Measurements from ENCODE around the gene EDRF1. TPM values are rescaled to one million over a fixed set of nuclear protein-coding genes. Genes with fewer than 3 reads are reported as not detected.

The EDRF1 gene
- total RNA-seq, 1 experiment from 2014 or later = 19.9 TPM

DNA sequence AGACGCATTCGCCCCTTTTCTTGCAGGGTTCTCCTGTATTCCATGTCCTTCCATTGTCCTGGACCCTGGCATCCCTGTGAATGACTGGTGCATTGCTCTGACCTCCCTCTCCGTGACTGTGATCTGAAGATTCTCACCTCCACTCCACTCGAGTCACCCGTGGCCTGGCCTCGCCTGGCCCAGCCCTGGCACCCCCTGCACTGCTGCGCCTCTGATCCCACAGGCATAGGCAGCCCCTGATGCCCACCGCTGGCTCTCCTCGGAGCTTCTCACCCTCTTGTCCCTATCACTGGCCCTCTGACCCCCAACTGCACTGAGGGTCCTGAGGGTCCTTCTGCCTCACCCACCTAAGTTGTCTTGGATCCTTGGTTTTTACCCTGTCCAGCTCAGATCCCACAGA lies 58.3 kb downstream of the EDRF1 start:
- H3K27ac Mint-ChIP-seq (ENCODE audit: unreplicated experiment) = no peak overlapping the region
- no peaks in the 10 kb centered on the region for H3K36me3 Mint-ChIP-seq (ENCODE audit: insufficient read depth, unreplicated experiment)
- no peaks in the 10 kb centered on the region for H3K4me1 Mint-ChIP-seq (ENCODE audit: low read depth, unreplicated experiment)
- intact Hi-C loops (cut with micrococcal nuclease; ENCODE audit: unreplicated experiment) = no loop called here
- H3K9me3 Mint-ChIP-seq (ENCODE audit: low read depth, unreplicated experiment) = peaks cover 3% of the 10 kb centered on the region
- no peak for TF ChIP-seq CTCF (IDR thresholded peaks at IDR 0.05; ENCODE audit: unreplicated experiment)
- H3K27me3 Mint-ChIP-seq (ENCODE audit: unreplicated experiment) = peaks cover 32% of the 10 kb centered on the region
- DNase-seq = no peak
- no TSS peak for BruUV-seq (replicated peaks)
- H3K4me3 Mint-ChIP-seq (ENCODE audit: low read depth, unreplicated experiment) = no peak overlapping the region
- CTCF ChIA-PET = no interaction called here

GRCh38 chr10:125778556-125778955 lies 59.0 kb downstream of the EDRF1 start:
- no peak overlapping the region for H3K4me3 Mint-ChIP-seq (ENCODE audit: low read depth, unreplicated experiment)
- no peak for DNase-seq
- no peak for TF ChIP-seq CTCF (IDR thresholded peaks at IDR 0.05; ENCODE audit: unreplicated experiment)
- H3K27ac Mint-ChIP-seq (ENCODE audit: unreplicated experiment) = no peak overlapping the region
- peaks cover 3% of the 10 kb centered on the region for H3K9me3 Mint-ChIP-seq (ENCODE audit: low read depth, unreplicated experiment)
- H3K36me3 Mint-ChIP-seq (ENCODE audit: insufficient read depth, unreplicated experiment) = no peaks in the 10 kb centered on the region
- BruUV-seq (replicated peaks) = no TSS peak
- no peaks in the 10 kb centered on the region for H3K4me1 Mint-ChIP-seq (ENCODE audit: low read depth, unreplicated experiment)
- H3K27me3 Mint-ChIP-seq (ENCODE audit: unreplicated experiment) = peaks cover 32% of the 10 kb centered on the region
- CTCF ChIA-PET = no interaction called here
- intact Hi-C loops (cut with micrococcal nuclease; ENCODE audit: unreplicated experiment) = no loop called here

DNA sequence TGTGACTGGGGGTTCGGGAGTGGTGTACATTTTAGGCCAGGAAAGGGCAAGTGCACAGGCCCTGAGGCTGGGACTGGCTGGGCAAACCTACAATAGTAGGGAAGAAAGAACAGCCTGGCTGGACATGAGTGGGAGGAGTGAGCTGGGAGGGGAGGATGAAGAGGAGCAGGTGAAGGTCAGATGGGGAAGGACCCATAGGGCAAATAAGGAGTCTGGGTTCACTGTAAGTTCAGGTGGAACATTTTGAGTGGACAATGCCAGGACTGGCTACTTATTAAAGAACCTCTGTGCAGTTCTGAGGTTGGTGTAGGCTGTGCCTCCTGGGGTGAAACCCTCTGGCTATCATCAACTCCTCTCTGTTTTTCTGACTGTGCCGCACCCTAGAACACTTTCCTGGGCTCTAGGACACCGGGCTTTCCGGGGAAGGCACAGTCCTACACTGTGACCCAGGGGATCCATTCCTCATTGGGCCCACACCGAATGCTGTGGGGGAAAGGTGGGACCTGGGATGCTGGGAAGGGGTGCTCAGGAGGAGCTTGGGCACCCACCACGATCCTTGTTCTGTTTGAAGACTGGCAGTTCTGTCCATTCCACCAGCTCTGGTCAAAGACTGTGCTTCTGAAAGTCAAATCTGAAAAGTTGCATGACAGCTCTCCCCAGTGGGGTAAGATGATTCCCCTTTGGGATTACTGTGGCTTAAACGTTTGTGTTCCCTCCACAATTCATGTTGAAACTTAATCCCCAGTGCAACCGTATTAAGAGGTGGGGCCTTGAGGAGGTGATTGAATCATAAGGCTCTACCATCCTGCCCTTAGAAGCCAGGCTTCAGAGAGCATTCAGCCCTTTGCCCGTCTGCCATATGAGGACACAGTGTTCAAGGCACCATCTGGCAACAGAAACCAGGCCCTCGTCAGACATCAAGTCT lies 60.2 kb downstream of the EDRF1 start:
- no peaks in the 10 kb centered on the region for H3K4me1 Mint-ChIP-seq (ENCODE audit: low read depth, unreplicated experiment)
- intact Hi-C loops (cut with micrococcal nuclease; ENCODE audit: unreplicated experiment) = no loop called here
- no peaks in the 10 kb centered on the region for H3K36me3 Mint-ChIP-seq (ENCODE audit: insufficient read depth, unreplicated experiment)
- no peak for TF ChIP-seq CTCF (IDR thresholded peaks at IDR 0.05; ENCODE audit: unreplicated experiment)
- BruUV-seq (replicated peaks) = no TSS peak
- no peaks in the 10 kb centered on the region for H3K9me3 Mint-ChIP-seq (ENCODE audit: low read depth, unreplicated experiment)
- H3K27me3 Mint-ChIP-seq (ENCODE audit: unreplicated experiment) = peaks cover 22% of the 10 kb centered on the region
- no peak overlapping the region for H3K4me3 Mint-ChIP-seq (ENCODE audit: low read depth, unreplicated experiment)
- CTCF ChIA-PET = no interaction called here
- no peak overlapping the region for H3K27ac Mint-ChIP-seq (ENCODE audit: unreplicated experiment)
- no peak for DNase-seq

GRCh38 chr10:125781374-125781773 lies 61.9 kb downstream of the EDRF1 start:
- H3K36me3 Mint-ChIP-seq (ENCODE audit: insufficient read depth, unreplicated experiment) = no peaks in the 10 kb centered on the region
- no peak overlapping the region for H3K27ac Mint-ChIP-seq (ENCODE audit: unreplicated experiment)
- H3K9me3 Mint-ChIP-seq (ENCODE audit: low read depth, unreplicated experiment) = no peaks in the 10 kb centered on the region
- CTCF ChIA-PET = no interaction called here
- no peak for TF ChIP-seq CTCF (IDR thresholded peaks at IDR 0.05; ENCODE audit: unreplicated experiment)
- H3K4me3 Mint-ChIP-seq (ENCODE audit: low read depth, unreplicated experiment) = no peak overlapping the region
- intact Hi-C loops (cut with micrococcal nuclease; ENCODE audit: unreplicated experiment) = no loop called here
- no peaks in the 10 kb centered on the region for H3K4me1 Mint-ChIP-seq (ENCODE audit: low read depth, unreplicated experiment)
- BruUV-seq (replicated peaks) = no TSS peak
- no peak for DNase-seq
- peaks cover 19% of the 10 kb centered on the region for H3K27me3 Mint-ChIP-seq (ENCODE audit: unreplicated experiment)
